Superior temporal gyrus (tissue), 1 donor: Measurements from ENCODE around the gene DNAL1.

Experiments used
- DNase-seq: peaks from one replicate; pipeline ENCODE4 v3.0.0-alpha.2; 2016; ENCODE audit errors: extremely low spot score

The DNAL1 gene

DNA sequence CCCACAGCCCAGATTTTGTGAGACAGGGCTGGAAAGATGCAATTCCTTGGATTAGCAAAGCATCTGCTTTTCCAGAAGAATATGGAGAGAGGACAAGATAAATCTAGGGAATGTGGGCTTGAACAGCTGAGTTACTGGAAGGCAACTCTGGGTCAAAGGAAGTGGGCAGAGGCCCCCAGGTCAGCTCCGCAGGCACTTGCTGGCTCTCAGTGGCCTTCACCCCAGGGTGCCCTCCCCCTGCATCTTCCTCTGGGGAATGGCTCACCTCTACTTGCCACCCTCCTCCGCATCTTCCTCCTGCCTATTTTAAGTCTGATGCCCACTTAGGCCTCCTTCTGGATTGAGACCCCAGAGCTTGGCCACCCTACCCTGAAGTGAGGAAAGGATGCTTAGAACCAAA, 79.9 kb downstream of the DNAL1 start:
- DNase-seq: no peak

- peak; percentile 3 for DNase-seq
Measured at GRCh38 chr14:73725116-73726024, 80.6 kb downstream of the DNAL1 start.

- DNase-seq: no peak
Measured at GRCh38 chr14:73726025-73726961, 81.5 kb downstream of the DNAL1 start.

GRCh38 chr14:73727166-73727565, 82.4 kb downstream of the DNAL1 start:
- DNase-seq: no peak

DNA sequence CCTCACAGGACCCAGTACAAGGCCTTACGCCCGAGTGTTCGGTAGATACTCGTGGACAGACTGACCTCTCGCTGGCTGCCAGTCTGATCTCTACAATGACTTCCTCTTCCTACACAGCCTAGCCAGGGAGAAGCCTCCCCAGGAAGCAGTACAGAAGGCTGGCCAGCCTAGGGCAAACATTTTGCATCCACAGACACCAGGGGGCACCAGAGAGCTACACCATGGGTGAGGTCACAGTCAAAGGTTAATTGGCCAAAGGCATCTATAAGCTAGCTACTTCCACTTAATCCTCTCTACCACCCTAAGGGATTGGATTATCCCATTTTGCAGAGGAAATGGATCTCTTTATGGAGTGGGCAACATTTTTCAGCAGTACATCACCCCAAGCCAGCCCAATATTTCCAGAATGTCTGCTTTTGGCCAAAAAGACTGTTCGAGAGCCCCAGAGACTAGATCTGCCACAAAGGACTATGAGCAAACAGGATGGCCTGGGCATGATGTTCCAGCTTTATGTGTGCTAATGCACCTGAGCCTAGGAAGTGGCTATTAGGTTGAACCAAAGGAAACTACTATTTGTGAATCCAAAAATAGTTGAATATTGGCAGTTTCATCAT, 84.0 kb downstream of the DNAL1 start:
- DNase-seq: peak; percentile 93

GRCh38 chr14:73729556-73730265, 84.9 kb downstream of the DNAL1 start:
- no peak for DNase-seq

DNA sequence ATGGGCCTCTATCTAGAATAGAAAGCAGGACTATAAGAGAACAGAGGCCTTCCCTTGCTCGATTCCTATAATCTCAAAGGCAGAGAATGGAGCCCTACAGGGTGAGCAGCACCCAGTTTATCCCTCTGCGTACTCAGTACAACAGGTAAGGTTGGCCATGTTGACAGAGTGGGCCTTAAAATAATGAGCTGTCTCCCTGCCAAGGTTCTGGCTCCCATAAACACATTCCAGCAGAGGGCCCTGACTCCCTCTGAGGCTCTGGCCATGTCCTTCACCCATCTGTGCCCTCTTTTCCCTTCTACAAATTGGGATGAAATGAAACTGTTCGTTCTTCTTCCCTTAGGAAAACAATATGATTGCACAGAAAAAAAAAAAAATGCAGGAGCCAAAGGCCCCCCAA, 86.3 kb downstream of the DNAL1 start:
- peak; percentile 3 for DNase-seq

DNA sequence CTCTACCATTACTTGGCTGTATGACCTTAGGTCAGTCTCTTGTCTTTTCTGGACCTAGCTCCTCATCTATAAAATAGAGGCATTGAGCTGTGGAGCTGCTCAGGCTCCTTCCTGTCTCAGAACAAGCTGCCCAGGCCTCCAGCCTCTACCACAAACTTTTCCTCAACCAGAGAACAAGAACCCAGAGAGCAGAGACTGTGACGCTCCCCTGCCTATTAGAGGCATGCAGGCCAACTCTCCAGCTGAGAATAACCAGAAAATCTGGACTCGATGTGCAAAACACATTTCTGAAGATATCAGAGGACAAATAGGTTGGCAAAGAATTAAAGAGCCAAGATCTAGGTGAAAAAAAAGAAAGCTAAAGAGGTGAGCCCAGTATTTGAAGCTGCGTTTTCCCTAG, 87.2 kb downstream of the DNAL1 start:
- DNase-seq: no peak

GRCh38 chr14:73736842-73737241, 92.1 kb downstream of the DNAL1 start:
- no peak for DNase-seq

- no peak for DNase-seq
Measured at GRCh38 chr14:73738518-73739173, 93.9 kb downstream of the DNAL1 start.

GRCh38 chr14:73739174-73739898, 94.5 kb downstream of the DNAL1 start:
- DNase-seq: no peak

DNA sequence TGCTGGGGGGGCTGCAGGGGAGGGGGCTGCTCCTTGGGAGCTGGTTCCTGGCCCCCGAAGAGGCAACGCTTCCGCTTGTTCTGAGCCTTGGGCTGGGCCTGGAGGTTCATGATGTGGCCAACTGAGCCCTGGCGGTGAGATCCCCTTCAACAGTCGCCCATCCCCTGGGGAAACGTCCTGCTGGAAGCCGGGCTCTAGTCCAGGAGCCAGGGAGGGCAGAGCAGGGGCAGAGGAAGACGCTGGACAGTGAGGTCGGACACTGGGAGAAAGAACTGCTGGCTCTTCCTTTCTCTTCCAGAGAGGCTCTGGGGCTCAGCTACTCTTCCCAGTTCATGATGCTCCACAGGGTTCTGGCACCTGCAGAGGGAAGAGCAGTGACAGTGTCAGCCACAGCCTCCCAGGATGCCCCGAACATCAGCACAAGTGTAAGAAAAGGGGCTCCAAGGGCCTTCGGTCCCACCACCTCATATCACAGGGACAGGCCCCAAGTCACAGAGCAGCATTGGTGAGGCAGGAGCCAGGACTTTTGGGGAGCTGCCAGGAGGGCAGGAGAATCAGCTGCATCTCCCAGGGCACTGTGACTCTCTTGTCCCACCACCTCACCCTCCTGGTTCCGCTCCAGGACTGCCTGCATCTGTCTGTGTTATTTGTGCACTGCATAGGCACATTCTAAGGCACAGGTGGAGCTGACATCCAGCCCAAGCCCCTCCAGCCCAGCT, 95.3 kb downstream of the DNAL1 start:
- DNase-seq: no peak

DNA sequence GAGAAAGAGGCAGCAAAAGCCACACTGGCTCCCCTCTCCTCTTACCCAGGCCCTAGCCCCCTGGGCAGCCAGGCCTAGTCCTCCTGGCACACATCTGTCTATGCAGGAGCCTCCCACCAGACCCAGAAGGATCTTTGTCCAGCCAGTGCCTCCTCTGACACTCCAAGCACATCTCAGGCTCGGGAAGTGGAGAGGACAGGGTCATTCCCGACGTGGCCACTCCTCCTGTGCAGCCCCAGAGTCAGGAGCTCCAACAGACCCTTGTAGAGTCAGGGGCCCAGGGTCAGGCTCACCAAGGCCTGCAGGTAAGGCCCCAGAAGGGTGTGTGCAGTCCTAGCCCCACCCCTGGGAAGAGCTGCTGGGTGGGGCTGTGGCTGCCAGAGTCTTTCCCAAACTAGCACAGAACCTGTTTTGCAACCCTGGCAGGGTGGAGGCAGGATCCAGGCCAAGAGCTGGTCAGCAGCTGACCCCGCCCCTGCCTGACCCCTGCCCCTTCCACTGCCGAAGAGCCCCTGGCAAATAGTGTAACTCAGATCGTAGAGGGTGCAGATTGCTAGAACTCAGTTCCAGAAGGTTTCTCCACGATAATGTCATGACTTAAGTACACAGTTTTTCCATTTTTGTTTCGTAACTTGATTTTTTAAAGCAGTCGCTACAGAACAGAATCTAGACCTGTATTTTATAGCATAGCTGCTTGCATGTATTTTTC, 96.0 kb downstream of the DNAL1 start:
- no peak for DNase-seq

- no peak for DNase-seq
Measured at GRCh38 chr14:73741386-73741875, 96.6 kb downstream of the DNAL1 start.

- DNase-seq: no peak
Measured at GRCh38 chr14:73741876-73742519, 97.2 kb downstream of the DNAL1 start.

DNA sequence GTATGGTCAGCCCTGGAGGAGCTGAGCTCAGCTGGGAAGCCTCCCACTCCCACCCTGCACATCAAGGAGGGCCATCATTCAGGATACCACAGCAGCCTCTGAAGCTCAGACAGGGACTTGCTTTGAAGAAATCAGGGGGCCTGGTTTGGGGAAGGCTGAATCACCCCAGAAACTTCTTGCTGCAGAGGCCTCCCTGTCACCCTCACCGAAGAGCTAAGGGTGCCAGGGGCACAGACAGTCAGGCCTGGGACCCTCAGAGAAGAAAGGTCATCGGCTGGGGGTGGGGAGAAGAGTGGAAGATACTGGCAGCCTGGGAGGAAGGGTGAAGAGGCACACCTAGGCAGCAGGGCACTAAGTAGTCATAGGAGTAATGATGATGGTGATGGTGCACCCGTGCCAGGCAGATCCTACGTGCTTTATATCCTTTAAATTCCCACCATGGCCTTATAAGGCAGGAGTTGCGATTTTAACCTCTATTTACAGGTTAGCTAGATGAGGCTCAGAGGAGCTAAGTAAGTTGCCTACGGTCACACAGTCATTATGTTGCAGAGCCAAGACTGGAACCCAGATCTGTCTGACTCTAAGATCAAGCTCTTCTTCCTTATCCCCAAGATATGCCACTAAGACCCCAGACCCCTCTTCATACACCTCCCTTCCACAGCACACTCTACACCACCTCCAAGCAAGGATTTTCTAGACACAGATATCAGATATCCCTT, 97.9 kb downstream of the DNAL1 start:
- no peak for DNase-seq

DNA sequence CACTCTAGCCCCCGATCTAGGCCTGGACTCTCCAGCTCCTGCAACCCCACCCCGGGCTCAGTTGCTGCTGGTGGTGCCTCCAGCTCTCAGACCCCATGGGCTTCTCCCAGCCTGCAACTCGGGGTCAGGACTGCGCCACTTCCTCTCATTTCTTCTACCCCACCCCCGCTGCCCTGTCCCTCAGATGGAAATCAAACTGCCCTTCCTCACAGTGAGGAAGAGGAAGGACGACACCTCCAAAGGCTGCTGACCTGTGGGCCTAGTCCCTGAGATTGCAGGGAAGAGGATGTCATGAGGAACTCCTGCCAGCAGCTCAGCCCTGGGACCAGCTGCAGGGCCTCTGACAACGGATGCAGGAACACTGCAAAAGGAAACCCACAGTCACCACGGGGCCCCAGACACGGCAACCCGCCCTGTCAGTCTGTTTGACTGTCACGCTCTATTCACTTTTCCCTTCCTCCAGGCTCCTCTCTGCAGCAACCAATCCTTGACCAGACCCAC, 98.7 kb downstream of the DNAL1 start:
- no peak for DNase-seq
